H1 (cell line): ENCODE data around the gene ZNF83. TPM values are rescaled to one million over a fixed set of nuclear protein-coding genes. Genes with fewer than 3 reads are reported as not detected.

Experiments used
- CTCF ChIA-PET: fragments of 300-600 bp; sonication (Branson Sonifier 250); formaldehyde crosslinking; loops from one replicate; lab custom pipeline; 2021; ENCODE audit not compliant: partially characterized antibody; lab: Charles Lee
- POLR2A ChIA-PET: fragments of 300-600 bp; sonication (Branson Sonifier 250); formaldehyde crosslinking; loops from one replicate; lab custom pipeline; 2021; ENCODE audit warnings: inconsistent platforms; ENCODE audit not compliant: partially characterized antibody; lab: Charles Lee
- DNase-seq, 2 experiments: peaks; one replicate each; pipeline versions ENCODE4 v3.0.0 to v3.0.0-alpha.2; 2010 to 2022; ENCODE audit warnings: low spot score in 2 of 2, low read depth in 1 of 2, mixed read lengths in 1 of 2
- FAIRE-seq: peaks from 2 replicates; lab custom pipeline; 2011; peaks lifted over from hg19 to GRCh38; lab: Jason Lieb, UNC
- H2AFZ ChIP-seq: 2 replicates; pipeline ENCODE4 v1.8.1; 2012; ENCODE audit warnings: low read length, inconsistent platforms
- H2AK5ac ChIP-seq: 2 replicates; pipeline ENCODE4 v1.6.1; 2013; ENCODE audit warnings: low read depth, low read length
- H2BK120ac ChIP-seq: replicated peaks from 2 replicates; pipeline ENCODE3; 2013; ENCODE audit warnings: low read depth, low read length, inconsistent platforms
- H2BK12ac ChIP-seq: 2 replicates; pipeline ENCODE4 v1.6.1; 2013; ENCODE audit warnings: low read depth, low read length
- H2BK15ac ChIP-seq: 2 replicates; pipeline ENCODE4 v1.6.1; 2013; ENCODE audit warnings: low read length
- H2BK20ac ChIP-seq: 2 replicates; pipeline ENCODE4 v1.6.1; 2013; ENCODE audit warnings: low read length
- H2BK5ac ChIP-seq: 2 replicates; pipeline ENCODE4 v1.6.1; 2013; ENCODE audit warnings: low read depth, low read length
- H3K14ac ChIP-seq: 2 replicates; pipeline ENCODE4 v1.6.1; 2013; ENCODE audit warnings: inconsistent platforms; ENCODE audit not compliant: insufficient read length
- H3K18ac ChIP-seq: 2 replicates; pipeline ENCODE4 v1.6.1; 2013; ENCODE audit warnings: low read length; ENCODE audit errors: extremely low read depth
- H3K23ac ChIP-seq: 2 replicates; pipeline ENCODE4 v1.6.1; 2013; ENCODE audit warnings: inconsistent platforms; ENCODE audit not compliant: insufficient read length
- H3K23me2 ChIP-seq: 2 replicates; pipeline ENCODE4 v1.6.1; 2013; ENCODE audit warnings: low read depth, low read length
- H3K27ac ChIP-seq: 2 replicates; pipeline ENCODE4 v1.6.1; 2011; ENCODE audit warnings: low read depth, low read length, inconsistent platforms
- H3K27me3 ChIP-seq, 4 experiments: replicated peaks in 1 of 4; 1 replicate in 1 of 4; 2 replicates in 3 of 4; pipeline versions ENCODE4 v1.6.1 to v1.8.1; 2011 to 2013; ENCODE audit warnings: low read length in 3 of 4, mild to moderate bottlenecking in 3 of 4, inconsistent platforms in 2 of 4, mixed read lengths in 2 of 4, moderate library complexity in 1 of 4; ENCODE audit not compliant: control insufficient read depth in 3 of 4, insufficient read depth in 3 of 4; ENCODE audit errors: extremely low read depth in 1 of 4
- H3K36me3 ChIP-seq, 4 experiments: 2 replicates each; pipeline versions ENCODE4 v1.6.1 to v1.8.1; 2011 to 2013; ENCODE audit warnings: mild to moderate bottlenecking in 4 of 4, low read length in 3 of 4, moderate library complexity in 2 of 4, control low read depth in 1 of 4, inconsistent platforms in 1 of 4; ENCODE audit not compliant: insufficient read depth in 4 of 4, control insufficient read depth in 2 of 4
- H3K4ac ChIP-seq: replicated peaks from 2 replicates; pipeline ENCODE3; 2013; ENCODE audit warnings: low read length, low read depth, mixed read lengths, inconsistent platforms; ENCODE audit not compliant: insufficient read length
- H3K4me1 ChIP-seq, 4 experiments: replicated peaks in 1 of 4; 1 replicate in 1 of 4; 2 replicates in 3 of 4; pipeline versions ENCODE4 v1.6.1 to v1.8.1; 2011 to 2013; ENCODE audit warnings: low read length in 3 of 4, inconsistent platforms in 2 of 4, mixed read lengths in 1 of 4; ENCODE audit not compliant: insufficient read depth in 4 of 4, control insufficient read depth in 3 of 4
- H3K4me2 ChIP-seq, 2 experiments: 2 replicates each; pipeline versions ENCODE4 v1.6.1 to v1.8.1; 2011 to 2013; ENCODE audit warnings: low read depth in 2 of 2, low read length in 2 of 2, control low read depth in 1 of 2, inconsistent platforms in 1 of 2, mild to moderate bottlenecking in 1 of 2; ENCODE audit not compliant: insufficient read depth in 1 of 2
- H3K4me3 ChIP-seq, 4 experiments: fragments of 200-600, 300-600 bp in 1 of 4; sonication (generic), shearing (Covaris generic), sonication (Bioruptor Twin) in 1 of 4; 2 replicates each; pipeline versions ENCODE4 v1.5.1 to v1.8.1; 2011 to 2016; ENCODE audit warnings: low read length in 4 of 4, low read depth in 3 of 4, control low read depth in 2 of 4, inconsistent platforms in 2 of 4, mild to moderate bottlenecking in 2 of 4, mixed read lengths in 1 of 4, moderate library complexity in 1 of 4; ENCODE audit not compliant: insufficient read depth in 2 of 4; ENCODE audit errors: extremely low read depth in 1 of 4
- H3K56ac ChIP-seq: replicated peaks from 2 replicates; pipeline ENCODE3; 2013; ENCODE audit warnings: low read depth, mild to moderate bottlenecking, mixed read lengths, low read length, inconsistent platforms; ENCODE audit not compliant: insufficient read length
- H3K79me1 ChIP-seq: 2 replicates; pipeline ENCODE4 v1.6.1; 2013; ENCODE audit warnings: low read depth, low read length, control low read depth
- H3K79me2 ChIP-seq, 2 experiments: 2 replicates each; pipeline versions ENCODE4 v1.6.1 to v1.8.1; 2012 to 2013; ENCODE audit warnings: low read length in 2 of 2, mild to moderate bottlenecking in 2 of 2, inconsistent platforms in 1 of 2; ENCODE audit not compliant: insufficient read depth in 2 of 2, control insufficient read depth in 1 of 2
- H3K9ac ChIP-seq, 4 experiments: replicated peaks in 1 of 4; 1 replicate in 1 of 4; 2 replicates in 3 of 4; pipeline versions ENCODE4 v1.6.1 to v1.8.1; 2011 to 2013; ENCODE audit warnings: low read depth in 3 of 4, low read length in 3 of 4, control low read depth in 2 of 4, mild to moderate bottlenecking in 2 of 4, moderate library complexity in 2 of 4, inconsistent platforms in 1 of 4; ENCODE audit errors: extremely low read depth in 1 of 4
- H3K9me3 ChIP-seq, 2 experiments: 2 replicates each; pipeline versions ENCODE4 v1.6.1 to v1.8.1; 2012 to 2013; ENCODE audit warnings: mild to moderate bottlenecking in 2 of 2, moderate library complexity in 2 of 2, control low read depth in 1 of 2, inconsistent platforms in 1 of 2, low read depth in 1 of 2, low read length in 1 of 2, mixed read lengths in 1 of 2; ENCODE audit not compliant: insufficient read depth in 2 of 2
- H4K20me1 ChIP-seq, 2 experiments: replicated peaks in 1 of 2; 2 replicates each; pipeline versions ENCODE3 to v1.8.1; 2011 to 2013; ENCODE audit warnings: inconsistent platforms in 2 of 2, low read length in 2 of 2, mild to moderate bottlenecking in 1 of 2; ENCODE audit not compliant: insufficient read depth in 2 of 2, control insufficient read depth in 1 of 2
- H4K5ac ChIP-seq: 2 replicates; pipeline ENCODE4 v1.6.1; 2013; ENCODE audit warnings: low read length, low read depth, mixed read lengths, inconsistent platforms; ENCODE audit not compliant: insufficient read length
- H4K8ac ChIP-seq: 2 replicates; pipeline ENCODE4 v1.8.0; 2013; ENCODE audit warnings: mild to moderate bottlenecking, moderate library complexity, low read length, inconsistent platforms; ENCODE audit not compliant: insufficient read depth; ENCODE audit errors: extremely low read depth
- H4K91ac ChIP-seq: replicated peaks from 2 replicates; pipeline ENCODE3; 2013; ENCODE audit warnings: low read length, mixed read lengths, inconsistent platforms; ENCODE audit not compliant: insufficient read length
- ASH2L ChIP-seq: fragments of 200-600, 300-600 bp; sonication (generic); IDR thresholded peaks from one replicate; pipeline ENCODE4 v1.7.1; 2017; ENCODE audit warnings: low read length
- BACH1 ChIP-seq: IDR thresholded peaks from 2 replicates; pipeline ENCODE4 v1.6.1; 2012; ENCODE audit warnings: low read length, improper control_type of control experiment
- CHD2 ChIP-seq: IDR thresholded peaks from 2 replicates; pipeline ENCODE4 v1.6.1; 2012; ENCODE audit warnings: low read length, improper control_type of control experiment
- CTBP2 ChIP-seq: IDR thresholded peaks from 2 replicates; pipeline ENCODE4 v1.7.0; 2011; ENCODE audit warnings: borderline replicate concordance, mild to moderate bottlenecking, moderate library complexity, mixed read lengths, low read length; ENCODE audit not compliant: insufficient read depth, insufficient read length
- E2F6 ChIP-seq: IDR thresholded peaks from 2 replicates; pipeline ENCODE4 v1.6.1; 2012; ENCODE audit warnings: inconsistent platforms
- KDM5A ChIP-seq: fragments of 200-600 bp; IDR thresholded peaks from 2 replicates; pipeline ENCODE4 v1.7.1; 2012; ENCODE audit warnings: mild to moderate bottlenecking, low read length, inconsistent platforms, mixed read lengths
- SIX5 ChIP-seq: IDR thresholded peaks from 2 replicates; pipeline ENCODE4 v1.6.1; 2011; ENCODE audit warnings: mild to moderate bottlenecking, low read depth, low read length
- WGBS, 2 experiments: shearing (Covaris generic) in 1 of 2; methylation state at CpG; one replicate each; pipeline versions ENCODE4 v1.1.6 to v1.1.7; 2013 to 2015; ENCODE audit warnings: low lambda C conversion rate in 2 of 2, mixed read lengths in 2 of 2, inconsistent platforms in 1 of 2, low coverage in 1 of 2, missing lambda C conversion rate in 1 of 2; ENCODE audit not compliant: insufficient replicate concordance in 2 of 2, insufficient coverage in 1 of 2, insufficient read length in 1 of 2; ENCODE audit errors: extremely low coverage in 1 of 2, missing lambda C conversion rate in 1 of 2; 5-methylcytosine and 5-hydroxymethylcytosine counted together
- polyA plus RNA-seq, 7 experiments: library from polyadenylated mRNA; depleted of rRNA in 3 of 7; stranded (reverse) in 5 of 7; unstranded in 2 of 7; fragments of >200 nt in 5 of 7; fragments of 200-250 nt in 2 of 7; gene quantifications; 1 replicate in 5 of 7; 2 replicates in 1 of 7; 4 replicates in 1 of 7; pipeline versions ENCODE4 v1.2.1 to v1.2.3, GENCODE V29; 2011 to 2013; ENCODE audit warnings: missing spikeins in 2 of 7, mixed read lengths in 2 of 7
- total RNA-seq: library from RNA; stranded (reverse); fragmentation: NEBNext Ultra II Directional; extraction: Animal tissue kit (Norgen Biotek cat#: 25700); gene quantifications from 2 replicates; pipeline ENCODE4 v1.2.1, GENCODE V29; 2021
- TF ChIP-seq, protein P1 (sequence below): IDR thresholded peaks from 2 replicates; pipeline ENCODE4 v1.6.1; 2012; ENCODE audit warnings: inconsistent platforms
- TF ChIP-seq, protein P2 (sequence below): IDR thresholded peaks from 2 replicates; pipeline ENCODE4 v1.6.1; 2012; ENCODE audit warnings: low read length, inconsistent platforms
- TF ChIP-seq, protein P3 (sequence below): IDR thresholded peaks from 2 replicates; pipeline ENCODE4 v1.6.1; 2011; ENCODE audit warnings: low read depth, mild to moderate bottlenecking, low read length; ENCODE audit not compliant: insufficient read depth

Gene ZNF83
- total and polyA plus RNA-seq, 2 of the 8 experiments (the other 6 are each of a cell fraction or from before 2014, with no cell fraction given), result 13.2 to 19.4 TPM

DNA sequence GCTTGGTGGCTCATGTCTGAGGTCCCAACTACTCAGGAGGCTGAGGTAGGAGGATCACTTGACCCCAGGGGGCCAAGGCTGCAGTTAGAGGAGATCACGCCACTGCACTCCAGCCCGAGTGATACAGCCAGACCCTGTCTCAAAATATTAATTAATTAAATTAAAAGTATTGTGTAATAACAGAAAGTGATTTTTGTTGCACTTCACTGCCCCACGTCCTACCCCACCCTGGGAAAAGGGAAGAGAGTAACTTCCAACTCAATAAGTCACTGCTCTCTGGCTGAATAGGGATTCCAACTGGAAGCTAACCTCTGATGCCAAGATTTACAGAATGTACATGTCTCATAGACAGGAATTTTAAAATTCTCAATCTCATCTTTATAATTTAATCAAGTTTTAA lies 49.5 kb upstream of the ZNF83 start:
- Histone ChIP-seq H4K5ac (no peak overlapping the region), H3K27me3 (peaks cover 0 to 6% (median 1%) of the 10 kb centered on the region in 4 experiments; a peak in 3 of 7 replicates), H3K18ac (no peak overlapping the region), H2AK5ac (no peak overlapping the region), H3K4me3 (no peak overlapping the region), H2BK120ac (no peak overlapping the region), H3K14ac (no peak overlapping the region), H3K79me2 (no peaks in the 10 kb centered on the region; a peak in 1 of 4 replicates), H2BK12ac (no peak overlapping the region), H4K20me1 (no peaks in the 10 kb centered on the region), H3K4me2 (no peak overlapping the region), H3K23ac (no peak overlapping the region), H3K9me3 (no peaks in the 10 kb centered on the region), H3K56ac (no peak overlapping the region), H3K4ac (no peak overlapping the region), H3K79me1 (no peaks in the 10 kb centered on the region), H2BK5ac (no peak overlapping the region), H3K23me2 (peaks cover 12% of the 10 kb centered on the region), H4K8ac (no peak overlapping the region), H3K36me3 (no peaks in the 10 kb centered on the region), H3K9ac (no peak overlapping the region), H2BK20ac (no peak overlapping the region), H4K91ac (no peak overlapping the region), H2BK15ac (no peak overlapping the region), H3K27ac (no peak overlapping the region), H3K4me1 (no peaks in the 10 kb centered on the region; a peak in 2 of 7 replicates), H2AFZ (no peak overlapping the region)
- no peak for FAIRE-seq
- ChIA-PET CTCF (no interaction called here), POLR2A (no interaction called here)
- no peak for DNase-seq
- 82% methylated on average over 3 of the region's 3 CpGs; no CpG with 5 or more reads in 1 of the 2 experiments for WGBS, 2 experiments
- TF ChIP-seq, protein P1, sequence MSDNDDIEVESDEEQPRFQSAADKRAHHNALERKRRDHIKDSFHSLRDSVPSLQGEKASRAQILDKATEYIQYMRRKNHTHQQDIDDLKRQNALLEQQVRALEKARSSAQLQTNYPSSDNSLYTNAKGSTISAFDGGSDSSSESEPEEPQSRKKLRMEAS, result no peak
- TF ChIP-seq ASH2L (no peak), CHD2 (no peak), CTBP2 (no peak), E2F6 (no peak), SIX5 (no peak), BACH1 (no peak), KDM5A (no peak)
- TF ChIP-seq, protein P2, sequence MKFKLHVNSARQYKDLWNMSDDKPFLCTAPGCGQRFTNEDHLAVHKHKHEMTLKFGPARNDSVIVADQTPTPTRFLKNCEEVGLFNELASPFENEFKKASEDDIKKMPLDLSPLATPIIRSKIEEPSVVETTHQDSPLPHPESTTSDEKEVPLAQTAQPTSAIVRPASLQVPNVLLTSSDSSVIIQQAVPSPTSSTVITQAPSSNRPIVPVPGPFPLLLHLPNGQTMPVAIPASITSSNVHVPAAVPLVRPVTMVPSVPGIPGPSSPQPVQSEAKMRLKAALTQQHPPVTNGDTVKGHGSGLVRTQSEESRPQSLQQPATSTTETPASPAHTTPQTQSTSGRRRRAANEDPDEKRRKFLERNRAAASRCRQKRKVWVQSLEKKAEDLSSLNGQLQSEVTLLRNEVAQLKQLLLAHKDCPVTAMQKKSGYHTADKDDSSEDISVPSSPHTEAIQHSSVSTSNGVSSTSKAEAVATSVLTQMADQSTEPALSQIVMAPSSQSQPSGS, result no peak
- TF ChIP-seq, protein P3, sequence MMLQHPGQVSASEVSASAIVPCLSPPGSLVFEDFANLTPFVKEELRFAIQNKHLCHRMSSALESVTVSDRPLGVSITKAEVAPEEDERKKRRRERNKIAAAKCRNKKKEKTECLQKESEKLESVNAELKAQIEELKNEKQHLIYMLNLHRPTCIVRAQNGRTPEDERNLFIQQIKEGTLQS, result no peak
